MM.1S (cell line): ENCODE results near the gene CYP4V2.

Source experiments
- EZH2phosphoT487 ChIP-seq: fragments of 300-600 bp; sonication (generic); IDR thresholded peaks from 2 replicates; pipeline ENCODE4 v1.6.1; 2018; ENCODE audit warnings: antibody characterized with exemption, low read length
- TF ChIP-seq, protein P1 (sequence below): fragments of 300-600 bp; sonication (generic); IDR thresholded peaks from 2 replicates; pipeline ENCODE4 v1.5.1; 2016; ENCODE audit warnings: antibody characterized with exemption, low read length, mixed read lengths

DNA sequence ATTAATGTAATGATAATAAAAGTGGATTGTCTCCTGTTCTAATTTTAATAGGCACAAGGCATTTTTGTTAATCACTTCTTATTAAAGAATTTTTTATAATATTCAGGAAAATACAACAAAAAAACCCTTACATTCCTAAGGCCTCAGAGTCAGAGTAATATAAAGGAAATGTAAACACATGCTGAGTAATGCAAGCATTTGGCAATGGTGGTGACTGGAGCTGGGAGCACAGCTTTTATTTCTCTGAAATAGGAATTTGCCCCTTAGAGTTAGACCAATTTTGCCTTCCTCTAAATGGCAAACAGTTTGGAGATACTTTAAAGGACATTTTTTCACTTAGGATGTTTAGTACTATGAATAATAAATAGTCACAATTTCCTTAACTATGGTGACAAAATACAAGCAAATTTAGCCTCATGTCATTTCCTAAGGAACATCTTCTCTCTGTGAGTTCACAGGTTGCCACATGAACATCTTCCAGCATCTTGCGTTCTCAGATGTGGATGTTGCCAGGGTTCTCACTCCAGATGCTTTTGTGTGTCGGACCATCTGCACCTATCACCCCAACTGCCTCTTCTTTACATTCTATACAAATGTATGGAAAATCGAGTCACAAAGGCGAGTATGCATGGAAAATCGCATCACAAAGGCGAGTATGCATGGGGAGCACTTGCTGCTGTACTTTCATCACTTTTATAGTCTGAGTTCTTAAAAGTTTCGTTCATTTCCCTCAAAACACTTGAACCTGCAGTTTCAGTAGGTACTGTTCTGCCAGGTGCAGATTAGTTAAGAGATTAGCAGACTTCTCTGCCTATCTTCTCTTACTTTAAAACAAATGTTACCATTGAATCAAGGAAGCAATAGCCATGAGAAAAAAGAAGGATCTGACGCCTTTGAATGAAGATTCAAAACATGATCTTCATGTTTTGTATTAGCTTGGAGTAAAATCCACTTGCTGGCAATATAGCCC is 58.7 kb downstream of the CYP4V2 start:
- TF ChIP-seq, protein P1, sequence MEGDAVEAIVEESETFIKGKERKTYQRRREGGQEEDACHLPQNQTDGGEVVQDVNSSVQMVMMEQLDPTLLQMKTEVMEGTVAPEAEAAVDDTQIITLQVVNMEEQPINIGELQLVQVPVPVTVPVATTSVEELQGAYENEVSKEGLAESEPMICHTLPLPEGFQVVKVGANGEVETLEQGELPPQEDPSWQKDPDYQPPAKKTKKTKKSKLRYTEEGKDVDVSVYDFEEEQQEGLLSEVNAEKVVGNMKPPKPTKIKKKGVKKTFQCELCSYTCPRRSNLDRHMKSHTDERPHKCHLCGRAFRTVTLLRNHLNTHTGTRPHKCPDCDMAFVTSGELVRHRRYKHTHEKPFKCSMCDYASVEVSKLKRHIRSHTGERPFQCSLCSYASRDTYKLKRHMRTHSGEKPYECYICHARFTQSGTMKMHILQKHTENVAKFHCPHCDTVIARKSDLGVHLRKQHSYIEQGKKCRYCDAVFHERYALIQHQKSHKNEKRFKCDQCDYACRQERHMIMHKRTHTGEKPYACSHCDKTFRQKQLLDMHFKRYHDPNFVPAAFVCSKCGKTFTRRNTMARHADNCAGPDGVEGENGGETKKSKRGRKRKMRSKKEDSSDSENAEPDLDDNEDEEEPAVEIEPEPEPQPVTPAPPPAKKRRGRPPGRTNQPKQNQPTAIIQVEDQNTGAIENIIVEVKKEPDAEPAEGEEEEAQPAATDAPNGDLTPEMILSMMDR, result no peak
- no peak for TF ChIP-seq EZH2phosphoT487
